NB4 (cell line): ENCODE measurements around the gene MGA.

Source experiments
- DNase-seq: peaks from one replicate; pipeline ENCODE4 v3.0.0; 2010; ENCODE audit warnings: low read depth
- H3K4me3 ChIP-seq: one replicate; pipeline ENCODE4 v1.5.1; 2011; ENCODE audit warnings: mild to moderate bottlenecking, low read depth, low read length, moderate library complexity
- MYC ChIP-seq: IDR thresholded peaks from 2 replicates; pipeline ENCODE4 v1.6.1; 2011; ENCODE audit warnings: low read depth, low read length
- POLR2A ChIP-seq: IDR thresholded peaks from 2 replicates; pipeline ENCODE4 v1.6.1; 2011; ENCODE audit warnings: mild to moderate bottlenecking; ENCODE audit not compliant: insufficient read length; ENCODE audit errors: extremely low read depth
- TF ChIP-seq, protein P1 (sequence below): IDR thresholded peaks from one replicate; pipeline ENCODE4 v1.5.1; 2012; ENCODE audit warnings: low read depth, low read length
- TF ChIP-seq, protein P2 (sequence below): IDR thresholded peaks from 2 replicates; pipeline ENCODE4 v1.6.1; 2011; ENCODE audit warnings: low read depth, low read length

The MGA gene

DNA sequence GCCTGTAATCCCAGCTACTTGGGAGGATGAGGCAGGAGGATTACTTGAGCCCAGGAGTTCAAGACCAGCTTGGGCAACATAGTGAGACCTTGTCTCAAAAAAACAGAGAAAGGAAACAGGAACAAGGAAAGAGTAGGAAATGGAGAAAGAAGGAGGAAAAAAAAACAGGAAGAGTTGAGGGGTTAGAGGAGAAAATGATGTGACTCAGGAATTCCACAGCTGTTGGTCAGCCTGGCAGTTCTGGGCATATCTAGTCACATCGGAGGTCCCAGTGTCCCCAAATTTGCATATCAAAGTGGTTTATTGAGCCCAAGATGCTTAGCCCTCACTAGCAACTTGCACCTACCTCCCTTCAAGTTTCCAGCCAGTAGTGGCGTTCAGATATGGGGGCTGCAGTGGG is 148.9 kb downstream of the MGA start:
- H3K4me3 ChIP-seq, result no peak overlapping the region
- no peak for DNase-seq
- TF ChIP-seq, protein P1, sequence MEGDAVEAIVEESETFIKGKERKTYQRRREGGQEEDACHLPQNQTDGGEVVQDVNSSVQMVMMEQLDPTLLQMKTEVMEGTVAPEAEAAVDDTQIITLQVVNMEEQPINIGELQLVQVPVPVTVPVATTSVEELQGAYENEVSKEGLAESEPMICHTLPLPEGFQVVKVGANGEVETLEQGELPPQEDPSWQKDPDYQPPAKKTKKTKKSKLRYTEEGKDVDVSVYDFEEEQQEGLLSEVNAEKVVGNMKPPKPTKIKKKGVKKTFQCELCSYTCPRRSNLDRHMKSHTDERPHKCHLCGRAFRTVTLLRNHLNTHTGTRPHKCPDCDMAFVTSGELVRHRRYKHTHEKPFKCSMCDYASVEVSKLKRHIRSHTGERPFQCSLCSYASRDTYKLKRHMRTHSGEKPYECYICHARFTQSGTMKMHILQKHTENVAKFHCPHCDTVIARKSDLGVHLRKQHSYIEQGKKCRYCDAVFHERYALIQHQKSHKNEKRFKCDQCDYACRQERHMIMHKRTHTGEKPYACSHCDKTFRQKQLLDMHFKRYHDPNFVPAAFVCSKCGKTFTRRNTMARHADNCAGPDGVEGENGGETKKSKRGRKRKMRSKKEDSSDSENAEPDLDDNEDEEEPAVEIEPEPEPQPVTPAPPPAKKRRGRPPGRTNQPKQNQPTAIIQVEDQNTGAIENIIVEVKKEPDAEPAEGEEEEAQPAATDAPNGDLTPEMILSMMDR, result no peak
- TF ChIP-seq, protein P2, sequence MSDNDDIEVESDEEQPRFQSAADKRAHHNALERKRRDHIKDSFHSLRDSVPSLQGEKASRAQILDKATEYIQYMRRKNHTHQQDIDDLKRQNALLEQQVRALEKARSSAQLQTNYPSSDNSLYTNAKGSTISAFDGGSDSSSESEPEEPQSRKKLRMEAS, result no peak
- TF ChIP-seq POLR2A (no peak), MYC (no peak)

DNA sequence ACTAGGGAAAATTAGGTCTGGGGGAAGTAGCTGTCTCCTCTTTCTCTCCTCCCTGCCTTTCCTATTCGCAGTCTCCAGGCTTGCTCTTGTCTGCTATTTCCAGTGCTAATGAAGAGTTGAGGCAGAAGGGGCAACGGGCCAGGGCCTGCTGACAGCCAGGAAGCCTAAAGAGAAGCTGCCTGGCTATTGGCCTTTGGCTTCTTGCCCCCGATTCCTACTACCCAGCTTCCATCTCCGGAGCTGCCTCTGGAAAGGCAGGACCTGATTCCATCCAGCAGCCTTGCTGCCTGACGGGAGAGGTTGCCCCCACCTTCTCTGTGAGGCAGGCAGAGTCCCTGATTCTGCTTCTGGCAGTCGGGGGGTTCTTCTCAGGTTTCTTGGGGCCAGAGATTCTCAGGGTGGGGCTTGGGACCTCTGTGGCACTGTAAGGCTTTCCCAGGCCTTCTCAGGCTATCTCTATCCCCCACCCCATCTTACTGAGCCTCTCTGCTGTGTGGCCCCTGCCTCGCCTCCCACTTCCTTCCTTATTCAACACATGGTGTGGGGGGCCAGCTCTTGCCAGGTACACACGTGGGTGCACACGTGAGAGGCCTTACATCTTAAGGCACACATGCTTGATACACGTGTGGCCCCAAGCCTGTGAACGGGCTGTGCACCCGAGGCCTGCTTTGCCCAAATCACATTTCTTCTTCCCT is 149.5 kb downstream of the MGA start:
- DNase-seq, result no peak
- TF ChIP-seq, protein P2, result 0 out of 2 replicates have a peak, but pooled peaks have one; percentile 49
- no peak for TF ChIP-seq MYC
- H3K4me3 ChIP-seq, result no peak overlapping the region

DNA sequence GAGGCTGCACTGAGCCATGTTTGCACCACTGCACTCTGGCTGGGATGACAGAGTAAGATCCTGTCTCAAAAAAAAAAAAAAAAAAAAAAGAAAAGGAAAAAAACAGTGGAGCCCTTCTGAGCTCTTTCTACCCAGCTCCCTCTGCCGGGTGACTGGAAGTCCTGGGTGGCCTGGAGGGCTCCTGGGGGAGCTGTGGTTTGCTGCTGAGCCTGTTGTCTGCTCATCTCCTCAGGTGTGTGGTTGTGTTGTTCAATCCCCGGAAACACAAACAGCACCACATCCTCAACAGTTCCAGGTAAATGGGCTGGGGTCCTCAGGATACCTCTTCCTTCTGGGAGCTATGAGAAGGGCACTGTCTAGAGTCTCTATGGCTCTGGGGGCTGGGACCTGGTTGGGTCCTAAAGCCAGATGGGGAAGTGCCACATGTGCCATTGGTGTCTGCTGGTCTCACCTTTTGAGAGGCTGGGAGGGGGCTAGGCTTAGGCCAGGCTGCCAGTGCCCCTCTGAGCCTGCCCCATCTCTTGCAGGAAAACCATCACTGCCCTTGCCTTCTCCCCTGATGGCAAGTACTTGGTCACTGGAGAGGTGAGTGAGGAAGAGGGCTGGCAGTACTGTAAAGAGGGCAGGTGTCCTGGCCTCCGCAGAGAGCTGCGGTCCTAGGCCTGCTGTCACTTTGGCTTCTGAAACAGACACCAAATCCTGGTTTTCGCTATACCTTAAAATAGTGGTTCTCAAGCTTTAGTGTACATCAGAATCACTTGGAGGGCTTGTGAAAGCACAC is 150.6 kb downstream of the MGA start:
- no peak overlapping the region for H3K4me3 ChIP-seq
- no peak for DNase-seq
- TF ChIP-seq, protein P2, result no peak
- TF ChIP-seq, protein P1, result no peak
- TF ChIP-seq POLR2A (no peak), MYC (no peak)

DNA sequence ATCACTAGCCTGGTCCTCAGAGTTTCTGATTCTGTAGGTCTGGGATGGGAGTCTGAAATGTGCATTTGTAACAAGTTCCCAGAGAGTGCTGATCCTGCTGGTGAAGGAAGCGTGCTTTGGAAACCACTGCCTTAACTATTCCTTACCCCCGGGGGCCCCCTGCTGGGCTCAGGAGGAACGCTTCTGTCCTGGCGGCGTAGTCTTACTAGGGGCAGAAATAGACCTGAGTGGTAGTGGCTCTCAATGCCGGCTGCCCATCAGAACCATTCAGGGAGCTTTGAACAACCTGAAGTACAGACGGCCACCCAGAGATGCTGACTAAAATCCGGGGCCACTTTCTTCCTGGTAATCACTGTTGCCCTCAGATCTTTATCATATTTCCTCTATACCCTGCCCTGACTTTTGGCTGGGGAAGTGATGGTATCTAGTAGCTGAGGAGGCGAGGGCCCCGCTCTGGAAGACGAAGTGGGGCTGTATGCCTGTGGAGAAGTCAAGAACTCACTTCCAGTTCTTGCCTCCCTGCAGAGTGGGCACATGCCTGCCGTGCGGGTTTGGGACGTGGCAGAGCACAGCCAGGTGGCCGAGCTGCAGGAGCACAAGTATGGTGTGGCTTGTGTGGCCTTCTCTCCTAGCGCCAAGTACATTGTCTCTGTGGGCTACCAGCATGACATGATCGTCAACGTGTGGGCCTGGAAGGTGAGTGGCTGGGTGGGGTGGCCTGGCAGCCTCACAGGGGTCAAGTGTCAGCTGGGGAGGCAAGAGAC is 151.4 kb downstream of the MGA start:
- H3K4me3 ChIP-seq, result no peak overlapping the region
- DNase-seq, result peak; percentile 82
- TF ChIP-seq POLR2A (no peak), MYC (peak; percentile 46; the same call in 1 of the 2 replicates)
- TF ChIP-seq, protein P2, result peak; percentile 66
- TF ChIP-seq, protein P1, result peak; percentile 86

DNA sequence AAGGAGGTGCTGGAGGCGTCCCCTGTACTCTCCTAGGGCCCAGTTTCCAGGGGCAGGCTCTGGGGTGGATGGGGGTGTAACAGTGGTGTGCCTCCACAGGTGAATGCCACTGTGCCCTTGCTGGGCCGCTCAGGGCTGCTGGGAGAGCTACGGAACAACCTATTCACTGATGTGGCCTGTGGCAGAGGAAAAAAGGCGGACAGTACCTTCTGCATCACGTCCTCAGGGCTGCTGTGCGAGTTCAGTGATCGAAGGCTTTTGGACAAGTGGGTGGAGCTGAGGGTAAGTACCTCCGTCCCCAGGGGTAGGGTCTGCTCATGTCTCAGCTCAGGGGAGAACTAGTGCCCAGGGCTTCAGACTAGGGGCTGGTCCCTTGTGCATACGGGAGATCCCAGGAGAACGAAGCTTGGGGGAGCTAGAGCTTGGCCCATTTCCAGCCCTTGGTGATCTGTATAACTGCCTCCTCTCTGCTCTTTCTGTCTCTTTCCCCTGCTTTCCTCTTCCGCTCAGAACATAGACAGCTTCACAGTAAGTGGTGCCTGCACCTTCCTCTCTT is 152.7 kb downstream of the MGA start:
- no peak for DNase-seq
- H3K4me3 ChIP-seq, result no peak overlapping the region

More for the DNA sequence above, 152.7 kb downstream of the MGA start:
- TF ChIP-seq, protein P2, result no peak
- TF ChIP-seq, protein P1, result no peak
- TF ChIP-seq MYC, result no peak
- no peak for TF ChIP-seq POLR2A
